Measurements from ENCODE around the gene FOXD2.

Gene FOXD2

DNA sequence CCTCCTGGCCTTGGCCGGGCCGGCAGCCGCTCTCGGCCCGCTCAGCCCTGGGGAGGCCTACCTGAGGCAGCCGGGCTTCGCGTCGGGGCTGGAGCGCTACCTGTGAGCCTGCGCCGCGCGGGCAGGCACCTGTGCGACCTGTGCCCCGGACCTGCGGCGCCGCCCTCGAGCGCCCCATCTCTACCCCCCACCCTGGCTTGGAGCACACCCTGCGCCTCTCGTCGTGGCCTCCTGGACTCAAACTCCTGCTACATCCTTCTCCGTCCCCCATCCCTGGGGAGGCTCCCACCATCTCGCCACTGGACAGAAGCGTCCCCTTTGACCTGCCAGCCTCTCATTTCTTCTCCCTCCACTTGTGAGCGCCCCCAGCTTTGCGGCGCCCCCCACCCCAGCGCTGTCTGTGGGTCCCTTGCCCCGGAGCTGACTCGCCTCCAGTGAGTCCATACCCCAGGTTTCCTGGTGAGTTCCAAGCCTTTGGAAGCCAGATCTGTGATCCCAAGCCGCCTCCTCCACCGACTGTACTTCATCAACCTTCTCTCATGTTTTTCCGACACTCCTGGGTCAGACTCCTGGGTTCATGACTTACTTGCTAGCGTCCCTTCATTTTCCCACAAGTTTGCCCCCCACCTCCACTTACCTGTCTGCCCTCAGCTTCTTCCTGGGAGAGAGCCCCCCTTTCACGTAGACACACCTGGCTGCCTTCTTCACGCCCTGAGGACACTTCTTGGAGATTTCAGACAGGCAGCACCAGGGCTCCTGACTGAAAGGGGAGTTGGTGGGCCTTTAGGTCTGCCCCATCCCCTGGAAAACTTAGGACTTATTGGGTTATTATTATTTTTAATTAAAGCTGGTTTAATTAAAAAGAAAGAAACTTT, 20.4 kb upstream of the FOXD2 start:
- no peak for DNase-seq

DNA sequence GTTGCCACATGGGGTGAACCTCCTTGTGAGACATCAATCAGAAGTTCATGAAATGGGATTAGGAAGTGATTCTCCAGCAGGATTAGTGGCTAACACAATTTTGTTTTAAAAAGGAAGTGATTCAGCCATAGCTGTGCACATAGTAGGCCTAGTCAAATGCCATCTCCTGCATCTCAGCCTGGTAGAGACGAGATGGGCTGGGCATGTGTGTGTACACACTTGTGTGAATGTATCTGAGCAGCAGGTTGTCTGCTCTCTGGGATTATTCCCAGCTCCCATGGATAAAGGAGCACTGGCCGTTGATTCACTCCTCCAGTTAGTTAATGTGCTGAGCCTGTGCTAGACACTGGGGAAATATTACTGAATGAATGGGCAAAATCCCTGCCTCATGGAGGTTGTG, 19.7 kb upstream of the FOXD2 start:
- no peak for DNase-seq

DNA sequence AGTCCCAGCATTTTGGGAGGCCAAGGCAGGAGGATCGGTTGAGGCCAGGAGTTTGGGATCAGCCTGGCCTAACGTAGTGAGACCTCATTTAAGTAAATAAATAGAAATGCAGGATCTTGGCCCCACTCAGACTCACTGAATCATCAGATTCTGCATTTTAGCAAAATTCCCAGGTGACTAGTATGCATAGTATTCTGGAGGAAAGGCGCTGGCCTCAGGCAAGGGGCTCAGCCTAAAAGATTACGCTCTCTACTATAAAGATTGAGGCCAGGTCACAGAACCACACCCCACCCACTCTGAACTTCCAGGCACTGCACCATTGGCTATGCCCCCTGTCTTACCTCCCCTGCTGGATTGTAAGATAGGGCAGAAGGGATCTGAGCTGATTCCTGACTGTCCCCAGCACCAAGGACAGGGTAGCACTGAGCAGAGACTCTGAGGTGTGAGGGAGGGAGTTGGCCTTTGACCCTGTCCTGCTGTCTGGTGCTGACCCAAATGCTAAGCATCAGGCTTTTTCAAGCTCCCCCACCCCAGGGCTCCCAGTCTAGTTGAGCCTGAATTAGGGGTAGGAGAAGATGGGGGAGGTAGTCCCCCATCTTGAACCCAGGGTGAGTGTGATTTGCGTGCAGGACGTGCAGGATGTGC, 19.0 kb upstream of the FOXD2 start:
- DNase-seq: no peak

DNA sequence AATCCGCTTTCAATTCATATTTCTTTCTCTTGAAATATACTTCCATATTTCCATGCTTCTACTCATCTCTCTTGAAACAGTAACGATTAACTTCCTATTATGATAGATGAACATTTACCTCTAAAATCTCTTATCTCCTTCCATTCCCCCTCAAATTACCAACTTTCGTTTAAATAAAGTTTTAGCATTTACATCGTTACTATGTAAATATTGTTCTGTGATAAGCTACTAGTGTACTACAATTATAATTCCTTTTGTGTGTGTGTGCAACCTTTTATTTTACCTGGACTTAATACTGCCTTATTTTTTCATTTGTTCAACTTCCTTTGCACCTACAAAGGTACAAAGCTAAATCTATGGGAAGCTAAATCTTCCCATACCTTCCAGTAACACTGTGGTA, 17.3 kb upstream of the FOXD2 start:
- no peak for DNase-seq

DNA sequence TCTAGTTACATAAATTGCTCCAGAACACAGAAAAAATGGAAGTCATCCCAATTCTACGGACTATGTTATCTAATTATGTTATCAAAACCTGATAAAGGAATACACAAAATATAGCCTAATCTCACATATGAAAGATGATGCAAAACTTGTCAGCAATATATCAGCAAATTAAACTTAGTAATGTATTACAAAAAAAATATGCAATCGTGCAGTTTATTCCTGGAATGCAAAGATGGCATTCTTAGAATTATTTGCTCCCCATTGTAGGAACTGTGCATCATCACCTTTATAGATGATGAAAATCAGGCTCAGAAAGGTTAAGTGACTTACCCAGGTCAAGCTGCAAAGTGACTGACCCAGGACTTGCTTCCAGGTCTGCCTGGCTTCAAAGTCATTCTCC, 14.0 kb upstream of the FOXD2 start:
- no peak for DNase-seq

DNA sequence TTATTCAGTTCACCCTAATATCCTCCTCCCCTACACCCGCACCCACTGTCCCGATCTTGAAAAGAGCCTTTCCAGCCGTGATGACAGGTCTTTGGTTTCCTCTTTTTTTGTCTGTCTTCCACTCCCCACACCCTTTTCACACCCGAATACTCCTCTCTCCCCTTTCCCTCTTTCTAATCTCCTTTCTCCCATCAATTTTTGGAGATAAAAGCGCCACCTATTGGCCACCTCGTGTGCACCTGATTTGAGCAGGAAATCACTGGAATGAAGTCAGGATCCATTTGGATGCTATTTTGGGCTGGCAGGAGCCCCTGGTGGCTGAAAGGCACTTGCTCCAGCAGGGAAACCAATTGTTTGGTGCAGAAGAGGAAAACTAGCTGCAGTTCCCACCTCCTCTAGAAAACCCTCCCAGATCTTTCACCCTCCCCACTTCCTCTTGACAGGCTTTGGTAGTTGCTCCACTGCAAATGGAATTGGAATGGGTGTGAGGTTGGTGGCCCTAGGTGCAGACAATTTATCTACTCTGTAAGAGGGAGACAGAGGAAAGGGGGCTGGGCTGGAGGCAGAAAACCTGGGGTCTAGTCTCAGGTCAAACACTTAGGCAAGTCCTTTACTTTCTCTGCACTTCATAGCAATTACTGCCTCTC, 13.4 kb upstream of the FOXD2 start:
- DNase-seq: no peak

DNA sequence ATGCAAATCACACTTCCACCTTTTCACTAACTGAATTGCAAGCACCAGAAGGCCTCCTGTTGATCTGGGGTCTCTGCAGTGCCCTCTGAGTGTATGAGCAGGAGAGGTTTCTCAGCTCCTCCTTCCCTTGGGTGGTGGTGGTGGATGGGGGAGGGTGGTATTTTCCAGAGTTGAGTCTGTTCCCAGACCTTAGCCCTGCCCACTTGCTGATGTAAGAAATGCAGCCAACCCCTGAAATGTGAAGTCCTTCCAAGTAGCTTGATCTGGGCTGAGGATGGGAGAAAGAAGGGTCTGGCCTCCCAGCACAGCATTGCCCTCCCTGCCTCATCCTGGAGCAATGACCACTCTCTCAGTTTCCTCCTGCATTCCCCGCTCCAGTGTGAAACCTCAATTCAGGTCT, 6.3 kb upstream of the FOXD2 start:
- DNase-seq: no peak

DNA sequence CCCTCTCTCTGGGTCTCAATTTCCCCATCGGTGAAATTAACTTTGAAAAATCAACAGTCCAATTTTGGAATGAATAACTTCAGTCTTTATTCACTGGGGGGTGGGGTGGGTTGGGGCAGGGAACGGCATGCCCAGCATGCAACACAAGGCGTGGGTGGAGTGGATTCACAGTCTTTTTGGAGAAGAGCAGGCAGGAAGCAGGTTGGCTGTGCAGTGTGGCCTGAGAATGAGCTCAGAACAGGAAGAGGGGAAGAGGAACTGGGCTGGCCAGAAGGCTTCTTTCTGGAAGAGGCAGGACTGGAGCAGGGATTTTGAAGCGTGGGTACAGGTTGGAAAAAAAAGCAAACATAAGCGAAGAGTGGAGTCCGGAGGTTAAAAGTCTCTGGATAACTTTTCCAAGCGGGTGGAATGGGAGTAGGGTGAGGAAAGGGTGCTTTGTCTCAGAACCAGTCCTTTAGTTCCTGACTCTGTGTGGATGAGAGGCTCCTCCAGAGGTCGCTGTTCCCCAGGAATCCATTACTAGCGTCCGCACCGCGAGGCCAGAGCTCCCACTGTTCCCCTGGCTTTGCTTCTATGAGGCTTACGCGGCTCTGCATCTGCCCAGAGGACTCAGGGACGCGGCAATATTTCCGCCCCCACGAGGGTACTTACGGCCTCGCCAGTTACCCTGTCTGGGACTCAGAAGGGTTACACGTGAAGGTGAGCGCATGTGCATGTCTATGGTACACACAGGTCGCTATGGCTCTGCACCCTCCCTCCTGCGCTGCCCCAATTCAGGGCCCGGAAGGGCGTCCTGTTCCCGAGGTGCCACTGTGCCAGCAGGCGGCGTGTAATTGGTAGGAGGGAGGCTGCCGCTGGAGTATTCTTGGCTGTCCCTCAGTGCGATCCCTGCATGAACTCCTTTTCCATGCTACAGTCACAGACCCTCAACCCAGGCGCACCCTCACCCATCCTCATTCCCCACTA, 5.5 kb upstream of the FOXD2 start:
- DNase-seq: peak; percentile 35 to 58

DNA sequence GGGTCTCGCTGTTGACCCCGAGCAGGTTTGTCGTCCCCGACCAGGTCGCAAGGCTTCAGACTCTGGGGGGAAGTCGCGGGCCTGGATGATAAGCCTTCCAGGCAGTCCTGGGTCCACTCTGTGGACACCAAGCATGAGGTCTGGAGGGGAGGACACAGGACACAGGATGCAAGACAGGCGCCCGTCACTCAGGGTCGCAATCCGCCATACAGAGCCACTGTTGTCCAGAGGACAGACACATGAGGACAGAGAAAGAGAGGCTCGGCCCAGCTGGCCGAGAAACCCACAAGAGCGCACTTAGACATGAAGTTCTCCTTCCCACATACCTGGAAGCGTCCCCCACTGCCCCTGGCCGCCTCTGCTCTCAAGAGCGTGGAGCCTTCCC, 4.8 kb upstream of the FOXD2 start:
- DNase-seq: no peak

DNA sequence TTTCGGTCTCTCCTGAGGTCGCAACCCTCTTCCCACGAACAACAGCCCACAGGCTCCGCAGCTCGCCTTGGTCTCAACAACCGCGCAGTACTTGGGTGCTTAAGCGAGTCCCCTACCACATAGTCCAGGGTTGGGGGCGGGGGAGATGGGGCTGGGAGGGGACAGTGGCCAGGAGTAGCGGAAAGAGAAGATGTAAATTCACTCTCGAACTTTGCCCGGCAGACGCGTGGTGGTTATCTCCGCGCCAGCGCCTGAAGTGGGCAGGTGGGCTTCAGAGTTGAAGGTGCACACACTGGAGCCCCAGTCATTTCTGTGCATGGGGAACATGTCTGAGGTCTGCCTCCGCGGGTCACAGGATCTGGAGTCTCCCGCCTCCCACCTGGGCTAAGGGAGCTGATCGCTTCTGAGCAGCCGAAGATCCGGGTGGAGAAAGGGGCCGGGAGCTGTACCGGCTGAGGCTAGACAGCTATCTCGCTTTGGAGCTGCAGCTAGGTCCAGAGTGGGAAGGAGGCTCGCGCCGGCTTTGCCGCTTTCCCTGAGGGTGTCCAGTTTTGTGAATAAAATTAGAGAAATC, 4.3 kb upstream of the FOXD2 start:
- DNase-seq: no peak

DNA sequence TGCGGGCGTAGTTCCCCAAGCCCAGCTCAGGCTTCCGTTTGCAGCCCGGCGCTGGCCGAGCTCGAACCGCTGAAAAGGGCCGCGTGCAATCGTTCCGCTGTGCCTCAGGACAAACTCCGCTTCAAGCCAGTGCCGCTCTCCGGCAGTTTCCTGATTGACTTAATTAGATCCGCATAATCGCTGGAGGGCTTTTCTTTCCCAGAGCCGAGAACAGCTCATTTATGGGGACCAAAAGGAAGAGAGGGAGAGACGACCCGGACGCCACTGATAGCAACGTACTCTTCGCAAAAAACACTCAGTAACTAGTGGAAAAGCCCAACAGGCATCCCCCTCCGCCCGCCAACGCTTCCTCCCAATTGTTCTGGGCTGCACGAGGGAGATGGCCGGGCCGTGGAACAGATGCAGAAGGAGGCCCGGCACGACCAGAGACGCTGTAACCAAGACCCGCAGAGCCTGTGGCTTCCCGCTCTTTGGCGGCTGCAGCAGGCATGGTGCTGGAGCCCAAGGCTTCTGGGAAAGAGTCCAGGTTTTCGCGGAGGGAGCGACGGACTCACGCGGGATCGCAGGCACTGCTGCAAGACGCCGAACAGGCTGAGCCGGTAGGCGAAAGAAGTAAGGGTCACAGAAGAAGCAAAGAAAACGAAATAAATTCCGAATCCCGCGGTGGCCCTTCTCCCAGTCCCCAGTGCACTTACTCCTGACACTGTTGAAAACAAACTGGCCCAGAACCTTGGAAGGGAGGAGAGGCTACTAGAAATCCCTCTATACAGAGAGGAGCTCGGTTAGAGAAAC, 3.6 kb upstream of the FOXD2 start:
- DNase-seq: no peak

DNA sequence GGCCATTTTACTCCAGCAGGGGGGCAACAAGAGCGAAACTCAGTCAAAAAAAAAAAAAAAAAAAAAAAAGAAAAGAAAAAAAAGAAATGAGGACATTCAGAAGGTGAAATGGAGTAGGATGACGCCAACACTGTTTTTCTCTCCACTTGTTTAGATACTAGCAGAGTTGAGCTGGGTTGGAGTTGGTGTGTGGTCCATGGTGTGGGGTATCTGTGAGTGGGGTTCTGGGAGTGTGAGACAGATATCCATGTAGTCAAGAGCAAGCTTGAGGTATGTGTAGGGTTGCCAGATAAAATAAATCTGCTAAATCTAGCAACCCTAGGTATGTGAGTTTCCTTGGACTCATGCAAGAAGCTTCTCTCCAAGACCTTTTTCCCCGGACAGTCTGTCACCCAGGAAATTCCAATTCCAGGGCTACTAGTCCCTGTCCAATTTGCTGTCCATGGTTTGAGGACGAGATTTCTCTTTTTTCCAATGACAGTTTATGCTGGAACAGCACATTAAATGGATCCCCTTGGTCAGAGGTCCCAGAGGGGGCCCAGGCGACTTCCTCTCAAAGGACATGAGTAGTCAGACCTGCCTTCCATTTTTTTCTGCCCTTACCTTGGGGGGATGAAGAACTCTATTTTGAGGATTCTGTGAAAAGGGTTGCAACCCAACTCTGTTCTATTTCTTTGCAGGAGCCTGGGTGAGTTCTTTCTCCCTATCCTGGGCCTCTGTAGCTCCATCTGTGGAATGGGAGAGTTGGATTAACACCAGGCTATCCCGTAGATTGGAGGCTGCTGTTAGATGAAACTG, 2.1 kb upstream of the FOXD2 start:
- no peak for DNase-seq

DNA sequence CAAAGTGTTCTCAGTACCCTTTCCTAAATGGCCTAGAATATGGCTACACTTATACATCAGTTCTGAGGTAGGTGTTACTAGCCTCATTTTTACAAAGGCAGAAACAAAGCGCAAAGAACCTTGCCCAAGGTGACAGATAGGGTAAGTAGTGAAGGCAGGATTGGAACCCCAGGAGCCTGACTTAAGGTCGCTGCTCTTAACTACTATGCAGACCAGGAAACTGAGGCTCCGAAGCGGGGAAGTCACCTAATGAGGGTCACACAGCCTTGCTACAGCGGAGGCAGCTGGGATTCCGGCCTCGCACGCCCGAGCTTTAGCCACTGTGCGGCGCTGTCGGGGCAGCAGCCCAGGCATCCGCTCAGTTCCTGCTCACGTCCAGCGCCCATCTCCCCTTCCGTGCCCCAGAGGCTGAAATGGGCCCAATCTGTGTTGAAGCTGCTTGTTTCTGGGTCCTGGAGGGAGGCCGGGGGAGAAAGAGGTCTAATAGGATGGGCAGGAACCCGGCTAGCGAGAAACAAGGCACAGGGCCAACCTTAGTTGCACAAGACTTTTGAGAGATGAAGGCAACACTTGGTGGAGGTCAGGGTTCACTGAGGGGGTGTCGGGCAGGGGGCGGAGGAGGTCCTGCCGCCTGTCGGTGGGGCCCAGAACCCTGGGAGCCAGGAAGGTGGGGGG, 1.4 kb upstream of the FOXD2 start:
- DNase-seq: peak; percentile 74 to 75

DNA sequence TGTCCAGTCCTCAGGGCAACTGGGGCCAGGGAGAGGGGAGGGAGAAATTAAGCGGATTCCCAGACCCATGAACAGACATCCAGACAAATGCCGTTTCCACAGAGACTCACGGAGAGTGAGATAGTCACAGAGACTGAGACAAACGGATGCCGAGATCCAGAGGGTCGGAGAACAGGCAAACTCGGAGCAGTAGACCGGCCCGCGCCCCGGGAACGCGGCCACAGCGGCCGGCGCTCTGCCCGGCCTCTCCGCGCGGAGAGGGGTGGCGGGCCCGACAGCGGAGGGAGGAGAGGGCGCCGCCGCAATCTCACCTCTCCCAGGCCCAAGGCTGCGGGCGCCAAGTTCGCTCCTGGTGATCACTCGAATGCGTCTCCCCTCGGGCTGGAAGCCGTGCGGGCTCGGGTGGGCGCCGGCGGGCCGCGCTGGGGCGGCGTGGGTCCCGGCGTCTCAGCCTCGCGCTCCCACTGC, 831 bp upstream of the FOXD2 start:
- DNase-seq: peak in 1 of 2 donors; percentile 5

DNA sequence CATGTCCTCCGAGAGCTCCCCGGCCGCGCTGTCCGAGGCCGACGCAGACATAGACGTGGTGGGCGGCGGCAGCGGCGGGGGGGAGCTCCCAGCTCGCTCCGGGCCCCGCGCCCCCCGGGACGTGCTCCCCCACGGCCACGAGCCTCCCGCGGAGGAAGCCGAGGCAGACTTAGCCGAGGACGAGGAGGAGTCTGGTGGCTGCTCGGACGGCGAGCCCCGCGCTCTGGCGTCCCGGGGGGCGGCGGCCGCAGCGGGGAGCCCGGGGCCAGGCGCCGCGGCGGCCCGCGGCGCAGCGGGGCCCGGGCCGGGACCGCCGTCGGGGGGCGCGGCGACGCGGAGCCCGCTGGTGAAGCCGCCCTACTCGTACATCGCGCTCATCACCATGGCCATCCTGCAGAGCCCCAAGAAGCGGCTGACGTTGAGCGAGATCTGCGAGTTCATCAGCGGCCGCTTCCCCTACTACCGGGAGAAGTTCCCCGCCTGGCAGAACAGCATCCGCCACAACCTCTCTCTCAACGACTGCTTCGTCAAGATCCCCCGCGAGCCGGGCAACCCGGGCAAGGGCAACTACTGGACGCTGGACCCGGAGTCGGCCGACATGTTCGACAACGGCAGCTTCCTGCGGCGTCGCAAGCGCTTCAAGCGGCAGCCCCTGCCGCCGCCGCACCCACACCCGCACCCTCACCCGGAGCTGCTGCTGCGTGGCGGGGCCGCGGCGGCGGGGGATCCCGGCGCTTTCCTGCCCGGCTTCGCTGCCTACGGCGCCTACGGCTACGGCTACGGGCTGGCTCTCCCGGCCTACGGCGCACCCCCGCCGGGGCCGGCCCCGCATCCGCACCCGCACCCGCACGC, 547 bp downstream of the FOXD2 start:
- DNase-seq: peak; percentile 24 to 36

DNA sequence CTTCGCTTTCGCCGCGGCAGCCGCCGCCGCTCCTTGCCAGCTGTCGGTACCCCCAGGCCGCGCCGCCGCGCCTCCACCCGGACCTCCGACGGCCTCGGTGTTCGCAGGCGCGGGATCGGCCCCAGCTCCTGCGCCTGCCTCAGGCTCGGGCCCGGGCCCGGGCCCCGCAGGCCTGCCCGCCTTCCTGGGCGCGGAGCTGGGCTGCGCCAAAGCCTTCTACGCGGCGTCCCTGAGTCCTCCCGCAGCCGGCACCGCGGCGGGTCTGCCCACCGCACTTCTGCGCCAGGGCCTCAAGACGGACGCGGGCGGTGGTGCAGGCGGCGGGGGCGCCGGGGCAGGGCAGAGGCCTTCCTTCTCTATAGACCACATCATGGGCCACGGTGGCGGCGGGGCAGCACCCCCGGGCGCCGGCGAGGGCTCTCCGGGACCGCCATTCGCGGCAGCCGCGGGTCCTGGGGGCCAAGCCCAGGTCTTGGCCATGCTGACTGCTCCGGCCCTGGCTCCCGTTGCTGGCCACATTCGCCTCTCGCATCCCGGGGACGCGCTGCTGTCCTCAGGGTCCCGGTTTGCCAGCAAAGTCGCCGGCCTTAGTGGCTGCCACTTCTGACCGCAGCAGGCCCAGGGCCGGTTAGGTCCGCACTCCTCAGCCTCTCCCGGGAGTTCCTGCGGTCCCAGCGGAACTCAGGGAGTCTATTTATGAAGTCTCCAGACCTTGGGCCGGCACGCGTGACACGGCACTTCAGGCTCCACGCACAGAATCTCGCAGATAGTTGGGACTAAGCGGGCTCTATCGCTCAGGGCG, 1.4 kb downstream of the FOXD2 start:
- DNase-seq: peak in 1 of 2 donors; percentile 21

DNA sequence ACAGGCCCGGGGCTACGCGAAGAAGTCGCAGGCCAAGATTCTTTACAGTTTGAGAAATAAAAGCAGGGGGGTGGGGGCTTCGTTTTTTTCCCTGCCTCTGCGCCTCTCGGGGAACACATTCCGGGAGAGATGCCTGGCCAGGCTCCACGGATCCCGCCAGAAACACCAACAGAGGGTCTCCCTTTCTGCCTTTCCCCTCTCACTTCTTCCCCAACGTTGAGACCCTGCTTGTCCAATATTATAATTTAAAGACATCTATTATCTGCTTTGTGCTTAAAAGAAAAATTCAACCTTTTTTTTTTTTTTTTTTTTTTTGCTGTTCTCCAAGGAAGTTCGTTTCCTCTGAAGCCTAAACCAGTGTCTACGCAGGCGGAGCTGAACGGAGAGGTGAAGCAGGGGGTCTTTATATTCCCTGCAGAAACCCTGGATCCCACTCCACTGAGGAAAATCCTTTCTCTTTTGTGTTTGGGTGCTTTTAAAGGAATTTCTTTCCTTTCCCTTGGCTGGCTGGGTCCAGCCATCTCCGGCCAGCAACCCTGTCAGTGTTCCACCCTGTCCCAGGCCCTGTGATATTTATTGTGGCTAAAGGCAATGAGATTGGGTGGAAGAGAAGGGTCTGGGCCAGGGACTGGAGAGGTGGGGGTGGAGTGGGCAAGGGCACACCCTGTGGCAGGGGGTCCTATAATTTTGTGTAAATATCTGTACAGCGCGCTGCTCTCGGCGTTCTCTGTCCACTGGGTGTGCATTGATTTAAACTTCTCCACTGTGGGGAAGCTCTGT, 2.2 kb downstream of the FOXD2 start:
- DNase-seq: no peak
